ENCODE results near the gene APOL4. TPM values are rescaled to one million over a fixed set of nuclear protein-coding genes. Genes with fewer than 3 reads are reported as not detected.
A peak's percentile ranks its signal among the peaks of the same experiment; 100 is the strongest.
"Not testable (repeated sequence)": the region's sequence is repeated elsewhere in the genome, so short reads cannot be mapped to it uniquely, and the experiment has no call there.

Gene APOL4
- total and polyA plus RNA-seq, 8 donors, result 0.28 to 4.1 (median 1.5) TPM

DNA sequence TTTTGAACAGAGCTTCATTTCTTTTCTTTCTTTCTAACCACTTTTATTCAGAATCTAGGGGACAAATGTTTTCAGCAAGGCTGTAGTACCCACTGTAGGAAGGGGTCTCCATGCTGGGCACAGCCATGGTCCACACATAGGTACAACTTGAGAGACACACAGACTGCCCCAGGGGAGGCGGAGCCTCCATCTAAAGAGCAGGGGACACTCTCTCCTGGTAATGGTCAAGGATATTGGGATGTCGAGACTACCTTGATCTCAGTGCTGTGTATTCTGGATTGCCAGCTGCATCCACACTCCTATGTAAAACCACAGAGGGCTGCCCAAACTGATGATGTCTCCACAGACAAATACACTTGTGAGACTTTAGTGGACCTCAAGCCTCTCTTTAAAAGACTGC lies 38.1 kb downstream of the APOL4 start:
- 84 to 93% methylated on average over 2 of the region's 2 CpGs for WGBS, 2 donors
- H3K4me3 ChIP-seq, result no peak overlapping the region
- no peaks in the 10 kb centered on the region for H3K36me3 ChIP-seq
- TF ChIP-seq, protein P1, sequence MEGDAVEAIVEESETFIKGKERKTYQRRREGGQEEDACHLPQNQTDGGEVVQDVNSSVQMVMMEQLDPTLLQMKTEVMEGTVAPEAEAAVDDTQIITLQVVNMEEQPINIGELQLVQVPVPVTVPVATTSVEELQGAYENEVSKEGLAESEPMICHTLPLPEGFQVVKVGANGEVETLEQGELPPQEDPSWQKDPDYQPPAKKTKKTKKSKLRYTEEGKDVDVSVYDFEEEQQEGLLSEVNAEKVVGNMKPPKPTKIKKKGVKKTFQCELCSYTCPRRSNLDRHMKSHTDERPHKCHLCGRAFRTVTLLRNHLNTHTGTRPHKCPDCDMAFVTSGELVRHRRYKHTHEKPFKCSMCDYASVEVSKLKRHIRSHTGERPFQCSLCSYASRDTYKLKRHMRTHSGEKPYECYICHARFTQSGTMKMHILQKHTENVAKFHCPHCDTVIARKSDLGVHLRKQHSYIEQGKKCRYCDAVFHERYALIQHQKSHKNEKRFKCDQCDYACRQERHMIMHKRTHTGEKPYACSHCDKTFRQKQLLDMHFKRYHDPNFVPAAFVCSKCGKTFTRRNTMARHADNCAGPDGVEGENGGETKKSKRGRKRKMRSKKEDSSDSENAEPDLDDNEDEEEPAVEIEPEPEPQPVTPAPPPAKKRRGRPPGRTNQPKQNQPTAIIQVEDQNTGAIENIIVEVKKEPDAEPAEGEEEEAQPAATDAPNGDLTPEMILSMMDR (IDR thresholded peaks at IDR 0.05), result no peak
- no peak overlapping the region for H3K27ac ChIP-seq
- no peaks in the 10 kb centered on the region for H3K4me1 ChIP-seq
- no peak for DNase-seq
- intact Hi-C loops (cut with DNase I), result no loop called here
- no peaks in the 10 kb centered on the region for H3K27me3 ChIP-seq
- ATAC-seq, result no peak
- H3K9me3 ChIP-seq, result no peaks in the 10 kb centered on the region
- FAIRE-seq, result no peak

DNA sequence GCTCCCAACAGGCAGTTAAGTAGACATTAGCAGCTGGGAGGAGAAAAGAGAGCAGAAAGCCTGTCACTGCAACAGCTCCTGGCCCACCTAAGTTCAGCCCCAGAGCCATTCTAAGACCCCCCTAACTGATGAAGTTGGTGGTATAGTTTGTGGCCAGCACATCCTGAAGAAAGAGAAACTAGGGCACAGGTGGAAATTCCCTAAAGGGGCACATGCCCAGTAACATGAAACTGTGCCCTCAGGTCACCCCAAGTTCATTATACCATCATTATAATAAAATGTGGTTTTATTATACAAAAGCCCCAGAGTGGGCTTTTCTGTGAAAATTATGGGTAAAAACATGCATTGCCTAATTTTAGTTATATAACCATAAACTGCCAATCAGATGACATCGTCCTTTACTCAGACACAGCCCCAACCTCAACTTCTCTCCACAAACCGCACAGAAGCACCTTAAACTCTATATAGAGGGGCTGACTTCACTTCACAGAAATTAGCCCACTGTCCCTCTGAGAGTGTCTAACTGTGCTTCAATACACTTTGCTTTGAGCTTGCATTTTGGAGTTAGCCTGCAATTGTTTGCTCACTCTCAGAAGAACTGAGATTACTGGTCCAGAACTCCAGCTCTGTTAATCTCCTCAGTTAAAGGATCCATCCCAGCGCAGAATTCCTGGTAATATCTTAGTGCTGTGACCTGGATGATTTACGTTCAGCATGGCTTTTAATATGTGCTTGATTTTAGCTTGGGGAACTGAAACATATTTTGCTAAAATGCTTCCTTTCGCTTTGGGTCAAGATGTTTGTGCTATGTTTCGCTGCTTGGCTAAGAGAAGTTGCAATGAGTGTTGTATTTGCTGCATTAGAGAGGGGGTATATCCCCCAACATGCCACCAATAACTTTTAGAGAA lies 39.2 kb downstream of the APOL4 start:
- Histone ChIP-seq H3K27ac (no peak overlapping the region), H3K4me1 (no peaks in the 10 kb centered on the region), H3K4me3 (no peak overlapping the region), H3K27me3 (no peaks in the 10 kb centered on the region), H3K36me3 (no peaks in the 10 kb centered on the region), H3K9me3 (no peaks in the 10 kb centered on the region)
- TF ChIP-seq, protein P1 (IDR thresholded peaks at IDR 0.05), result no peak
- DNase-seq, result no peak
- FAIRE-seq, result no peak
- ATAC-seq, result no peak
- 80 to 84% methylated on average over 6 of the region's 6 CpGs for WGBS, 2 donors
- intact Hi-C loops (cut with DNase I), result no loop called here

DNA sequence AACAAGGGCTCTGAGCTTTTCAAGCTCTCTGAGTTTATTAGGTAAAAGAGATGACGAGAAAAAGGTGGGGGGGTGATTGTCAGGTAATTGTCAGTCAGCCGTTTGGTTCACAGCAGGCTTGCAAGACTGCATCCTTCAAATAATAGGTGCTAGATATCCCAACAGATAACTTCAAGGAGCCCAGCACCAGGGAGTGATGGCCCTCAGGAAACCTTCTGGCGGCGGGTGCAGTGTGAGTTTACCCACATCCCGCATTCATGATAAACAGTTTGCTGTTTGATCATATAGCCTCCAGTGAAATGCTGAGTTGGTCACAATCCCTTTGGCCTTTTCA lies 39.8 kb downstream of the APOL4 start:
- FAIRE-seq; H3K27ac ChIP-seq; DNase-seq; H3K27me3 ChIP-seq; H3K36me3 ChIP-seq; intact Hi-C loops (cut with DNase I); ATAC-seq; H3K9me3 ChIP-seq; H3K4me3 ChIP-seq; H3K4me1 ChIP-seq: not testable (repeated sequence)
- 52 to 70% methylated on average over 5 of the region's 5 CpGs for WGBS, 2 donors

DNA sequence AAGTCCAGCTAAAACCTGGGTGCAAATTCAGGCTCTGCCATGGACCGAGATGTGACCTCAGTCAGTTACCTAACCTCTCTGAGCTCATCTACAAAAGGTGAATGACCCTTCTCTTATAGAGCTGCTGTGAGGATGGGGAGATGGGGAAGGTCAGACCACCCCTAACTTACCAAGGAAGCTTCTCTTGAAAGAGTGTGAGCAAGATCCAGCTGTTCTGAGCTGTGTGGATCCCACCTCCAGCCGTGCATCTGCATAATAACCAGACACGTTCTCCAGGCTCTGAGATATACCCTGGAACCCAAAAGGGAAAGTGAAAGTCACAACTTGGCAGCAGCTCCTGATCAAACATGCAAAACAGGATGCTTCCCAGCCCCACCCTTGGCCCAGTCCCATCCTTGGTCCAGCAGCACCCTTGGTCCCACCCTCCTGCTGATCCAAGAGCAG lies 41.1 kb downstream of the APOL4 start, which contains the start of gene APOL3:
APOL3 (minus strand) TSS at position 257 of the 444 bp plus-strand sequence. CDS start 11,700 bp downstream, outside the sequence.
- peak in 3 of 4 donors; percentile 51 to 64 (median 63) for ATAC-seq

More for the DNA sequence above, 41.1 kb downstream of the APOL4 start, which contains the start of gene APOL3:
- H3K36me3 ChIP-seq, result no peaks in the 10 kb centered on the region
- DNase-seq (peak in 1 of 6 donors; percentile 49), FAIRE-seq (no peak)
- H3K27ac ChIP-seq, result peak within 1 kb of the TSS in 3 of 4 donors; percentile 28 to 44 (median 38)
- H3K27me3 ChIP-seq, result no peaks in the 10 kb centered on the region
- H3K4me3 ChIP-seq, result peak within 1 kb of the TSS in 2 of 4 donors; percentile 13 to 27
- intact Hi-C loops (cut with DNase I), result no loop called here
- TF ChIP-seq, protein P1 (IDR thresholded peaks at IDR 0.05), result no peak
- WGBS, 2 donors, result 54 to 59% methylated on average over 3 of the region's 3 CpGs
- no peaks in the 10 kb centered on the region for H3K9me3 ChIP-seq
- H3K4me1 ChIP-seq, result peaks cover 0 to 5% (median 0%) of the 10 kb centered on the region in 3 donors

All from pancreas (tissue), 10 donors.